ENCODE data around the gene CACNA1C. TPM values are rescaled to one million over a fixed set of nuclear protein-coding genes. Genes with fewer than 3 reads are reported as not detected.

The CACNA1C gene
- total and polyA plus RNA-seq, 8 donors = 0.31 to 55.8 (median 7.2) TPM

- no peak for DNase-seq
- Histone ChIP-seq H3K27me3 (no peaks in the 10 kb centered on the region), H3K36me3 (peaks cover 0 to 11% (median 0%) of the 10 kb centered on the region in 4 donors), H3K27ac (no peak overlapping the region), H3K9me3 (no peaks in the 10 kb centered on the region), H3K4me3 (no peak overlapping the region), H3K4me1 (peaks cover 6 to 21% (median 11%) of the 10 kb centered on the region in 4 donors)
- TF ChIP-seq EP300 (IDR thresholded peaks at IDR 0.05) (no peak), POLR2AphosphoS5 (IDR thresholded peaks at IDR 0.05) (no peak), CTCF (IDR thresholded peaks at IDR 0.05) (no peak), POLR2A (IDR thresholded peaks at IDR 0.05) (no peak)
- 72 to 82% (median 77%) methylated on average over 7 of the region's 7 CpGs for WGBS, 5 donors
- intact Hi-C loops (cut with DNase I; ENCODE audit: low total_unique reads) = no loop called here
These were observed 590.9 kb downstream of the CACNA1C start for GRCh38 chr12:2643576-2644135.

- Histone ChIP-seq H3K27ac (no peak overlapping the region), H3K4me3 (no peak overlapping the region), H3K27me3 (peaks cover 0 to 1% (median 0%) of the 10 kb centered on the region in 3 donors), H3K9me3 (no peaks in the 10 kb centered on the region), H3K36me3 (peaks cover 0 to 2% (median 0%) of the 10 kb centered on the region in 4 donors), H3K4me1 (peaks cover 6 to 20% (median 14%) of the 10 kb centered on the region in 4 donors)
- DNase-seq = no peak
- TF ChIP-seq CTCF (IDR thresholded peaks at IDR 0.05) (no peak), POLR2A (IDR thresholded peaks at IDR 0.05) (no peak), EP300 (IDR thresholded peaks at IDR 0.05) (no peak), POLR2AphosphoS5 (IDR thresholded peaks at IDR 0.05) (no peak)
- intact Hi-C loops (cut with DNase I; ENCODE audit: low total_unique reads) = no loop called here
- WGBS, 5 donors = 31 to 47% (median 39%) methylated on average over 8 of the region's 8 CpGs
These were observed 592.1 kb downstream of the CACNA1C start for GRCh38 chr12:2644683-2645405.

GRCh38 chr12:2645460-2645859 lies 592.7 kb downstream of the CACNA1C start:
- Histone ChIP-seq H3K4me1 (peaks cover 5 to 22% (median 9%) of the 10 kb centered on the region in 4 donors), H3K9me3 (no peaks in the 10 kb centered on the region), H3K27me3 (peaks cover 0 to 7% (median 0%) of the 10 kb centered on the region in 3 donors), H3K36me3 (no peaks in the 10 kb centered on the region), H3K4me3 (no peak overlapping the region), H3K27ac (no peak overlapping the region)
- DNase-seq = no peak
- TF ChIP-seq POLR2A (IDR thresholded peaks at IDR 0.05) (no peak), EP300 (IDR thresholded peaks at IDR 0.05) (no peak)
- intact Hi-C loops (cut with DNase I; ENCODE audit: low total_unique reads) = no loop called here
- WGBS, 5 donors = 58 to 75% (median 72%) methylated on average over 8 of the region's 8 CpGs

GRCh38 chr12:2646341-2646740 lies 593.6 kb downstream of the CACNA1C start:
- Histone ChIP-seq H3K27ac (no peak overlapping the region), H3K9me3 (no peaks in the 10 kb centered on the region), H3K36me3 (peaks cover 0 to 1% (median under 1%) of the 10 kb centered on the region in 4 donors), H3K4me3 (no peak overlapping the region), H3K27me3 (peaks cover 0 to 9% (median 0%) of the 10 kb centered on the region in 3 donors), H3K4me1 (peaks cover 0 to 19% (median 5%) of the 10 kb centered on the region in 4 donors)
- DNase-seq = no peak
- intact Hi-C loops (cut with DNase I; ENCODE audit: low total_unique reads) = no loop called here
- TF ChIP-seq CTCF (IDR thresholded peaks at IDR 0.05) = no peak
- TF ChIP-seq POLR2AphosphoS5 (IDR thresholded peaks at IDR 0.05) = no peak
- 92 to 97% (median 96%) methylated on average over 2 of the region's 2 CpGs for WGBS, 5 donors

GRCh38 chr12:2647186-2647585 lies 594.4 kb downstream of the CACNA1C start:
- Histone ChIP-seq H3K27ac (no peak overlapping the region), H3K27me3 (peaks cover 0 to 9% (median 0%) of the 10 kb centered on the region in 3 donors), H3K4me3 (no peak overlapping the region), H3K9me3 (no peaks in the 10 kb centered on the region), H3K4me1 (peaks cover 0 to 19% (median 1%) of the 10 kb centered on the region in 4 donors), H3K36me3 (peaks cover 0 to 9% (median 4%) of the 10 kb centered on the region in 4 donors)
- intact Hi-C loops (cut with DNase I; ENCODE audit: low total_unique reads) = no loop called here
- no peak for TF ChIP-seq CTCF (IDR thresholded peaks at IDR 0.05)
- no peak for TF ChIP-seq POLR2AphosphoS5 (IDR thresholded peaks at IDR 0.05)
- TF ChIP-seq POLR2A (IDR thresholded peaks at IDR 0.05) = no peak
- TF ChIP-seq EP300 (IDR thresholded peaks at IDR 0.05) = no peak
- no peak for DNase-seq
- WGBS, 5 donors = 82 to 93% (median 90%) methylated on average over 4 to 7 of the region's 7 CpGs
